K562 (cell line): Measurements from ENCODE around the gene B3GALNT1. TPM values are rescaled to one million over a fixed set of nuclear protein-coding genes. Genes with fewer than 3 reads are reported as not detected.

Experiments used
- ATAC-seq: fragments of 200-7000 bp; cut with Tn5 transposase; 3 replicates; pipeline ENCODE4 v1.9.1; 2020; ENCODE audit warnings: moderate library complexity
- BruUV-seq: library from RNA; stranded (reverse); fragments of 400-500 nt; replicated peaks from 2 replicates; lab custom pipeline; 2021; lab: Mats Ljungman, UMichigan
- CTCF ChIA-PET: fragments of 300-600 bp; formaldehyde crosslinking; extraction: SDS; loops from one replicate; lab custom pipeline; 2021; ENCODE audit warnings: low intra/inter-chr PET ratio; lab: Yijun Ruan, JAX
- POLR2A ChIA-PET: fragments of 300-600, 350-650 bp; sonication (Branson Sonifier 250); formaldehyde crosslinking; extraction: SDS; loops from one replicate; lab custom pipeline; 2021; ENCODE audit warnings: antibody characterized with exemption, inconsistent platforms; lab: Yijun Ruan, JAX
- DNase-seq, 4 experiments: peaks; one replicate each; pipeline versions ENCODE4 v3.0.0 to v3.0.0-alpha.2; 2011 to 2018; ENCODE audit warnings: low spot score in 3 of 4, mixed read lengths in 3 of 4; ENCODE audit errors: extremely low read depth in 1 of 4
- FAIRE-seq: peaks from 2 replicates; lab custom pipeline; 2011; peaks lifted over from hg19 to GRCh38; lab: Jason Lieb, UNC
- H2AFZ ChIP-seq: 2 replicates; pipeline ENCODE4 v1.6.0; 2011; ENCODE audit warnings: low read depth, low read length, control low read depth, inconsistent platforms
- H3K27ac ChIP-seq: fragments of 200-600 bp; 3 replicates; pipeline ENCODE4 v1.8.0; 2011; ENCODE audit warnings: low read depth, mild to moderate bottlenecking, control low read depth, inconsistent platforms, low read length, moderate library complexity, mixed read lengths; ENCODE audit errors: extremely low read depth
- H3K27me3 ChIP-seq, 2 experiments: fragments of 300-600 bp in 1 of 2; 2 replicates in 1 of 2; 3 replicates in 1 of 2; pipeline versions ENCODE4 v1.6.0 to v1.8.0; 2011; ENCODE audit warnings: inconsistent platforms in 2 of 2, low read length in 2 of 2, mild to moderate bottlenecking in 1 of 2, mixed read lengths in 1 of 2, moderate library complexity in 1 of 2; ENCODE audit not compliant: control insufficient read depth in 2 of 2, insufficient read depth in 2 of 2
- H3K36me3 ChIP-seq: fragments of 300-600 bp; 3 replicates; pipeline ENCODE4 v1.8.0; 2011; ENCODE audit warnings: mild to moderate bottlenecking, low read length, inconsistent platforms; ENCODE audit not compliant: control insufficient read depth, insufficient read depth
- H3K4me1 ChIP-seq, 2 experiments: fragments of 200-600 bp in 1 of 2; replicated peaks in 1 of 2; 2 replicates in 1 of 2; 3 replicates in 1 of 2; pipeline versions ENCODE4 v1.5.1 to v1.8.0; 2011; ENCODE audit warnings: inconsistent platforms in 2 of 2, low read length in 2 of 2, mild to moderate bottlenecking in 1 of 2, mixed read lengths in 1 of 2, moderate library complexity in 1 of 2; ENCODE audit not compliant: control insufficient read depth in 2 of 2, insufficient read depth in 2 of 2
- H3K4me2 ChIP-seq: 2 replicates; pipeline ENCODE4 v1.6.1; 2011; ENCODE audit warnings: low read length, control low read depth, inconsistent platforms, mixed read lengths; ENCODE audit not compliant: insufficient read depth
- H3K4me3 ChIP-seq: fragments of 200-600 bp; sonication (generic), shearing (Covaris generic); 2 replicates; pipeline ENCODE4 v1.5.1; 2016; ENCODE audit warnings: control low read depth, inconsistent platforms
- H3K79me2 ChIP-seq: fragments of 200-600 bp; 3 replicates; pipeline ENCODE4 v1.8.0; 2011; ENCODE audit warnings: low read length, inconsistent platforms; ENCODE audit not compliant: control insufficient read depth, insufficient read depth
- H3K9ac ChIP-seq, 2 experiments: 2 replicates each; pipeline versions ENCODE4 v1.6.0 to v1.6.1; 2011; ENCODE audit warnings: low read depth in 2 of 2, low read length in 2 of 2, control low read depth in 1 of 2, inconsistent platforms in 1 of 2, mild to moderate bottlenecking in 1 of 2, mixed read lengths in 1 of 2; ENCODE audit not compliant: insufficient read depth in 1 of 2
- H3K9me1 ChIP-seq: one replicate; pipeline ENCODE4 v1.6.0; 2011; ENCODE audit warnings: inconsistent platforms, mild to moderate bottlenecking, low read length, moderate library complexity; ENCODE audit not compliant: control insufficient read depth, insufficient read depth
- H3K9me3 ChIP-seq: replicated peaks from 2 replicates; pipeline ENCODE4 v1.5.1; 2011; ENCODE audit warnings: low read depth, low read length, inconsistent platforms; ENCODE audit not compliant: control insufficient read depth, insufficient read depth
- H4K20me1 ChIP-seq: replicated peaks from 2 replicates; pipeline ENCODE4 v1.6.1; 2011; ENCODE audit warnings: low read length, inconsistent platforms, mixed read lengths; ENCODE audit not compliant: control insufficient read depth, insufficient read depth
- HDAC6 ChIP-seq: IDR thresholded peaks from 2 replicates; pipeline ENCODE4 v1.6.1; 2012; ENCODE audit warnings: low read depth, mild to moderate bottlenecking, control low read depth, inconsistent platforms, low read length, moderate library complexity
- MCM2 ChIP-seq: fragments of 450-650 bp; IDR thresholded peaks from 2 replicates; pipeline ENCODE4 v1.6.1; 2017; ENCODE audit warnings: low read depth, mild to moderate bottlenecking
- MYC ChIP-seq, 2 experiments: fragments of 250-450 bp in 1 of 2; sonication (Bioruptor Pico) in 1 of 2; IDR thresholded peaks; 2 replicates each; pipeline versions ENCODE4 v1.5.1 to v1.6.1; 2012 to 2021; ENCODE audit warnings: low read depth in 2 of 2, borderline replicate concordance in 1 of 2, improper control_type of control experiment in 1 of 2, low read length in 1 of 2, mild to moderate bottlenecking in 1 of 2, moderate library complexity in 1 of 2
- SAFB ChIP-seq: fragments of 200-400 bp; formaldehyde crosslinking; IDR thresholded peaks from 2 replicates; pipeline ENCODE4 v1.6.1; 2017; ENCODE audit warnings: low read depth, low read length, borderline replicate concordance
- ZBTB8A ChIP-seq: fragments of 450-650 bp; IDR thresholded peaks from 2 replicates; pipeline ENCODE4 v1.6.1; 2018; ENCODE audit warnings: mild to moderate bottlenecking, moderate library complexity; ENCODE audit not compliant: partially characterized antibody
- WGBS: fragments of 100-300 bp; shearing (Covaris generic); methylation state at CpG from one replicate; pipeline ENCODE4 v1.1.6; 2016; ENCODE audit warnings: low coverage, mixed read lengths; ENCODE audit not compliant: insufficient coverage; ENCODE audit errors: missing lambda C conversion rate; 5-methylcytosine and 5-hydroxymethylcytosine counted together
- in situ Hi-C: fragments of 300-500 bp; cut with MboI; formaldehyde crosslinking; loops from 4 replicates; pipeline ENCODE4 v1.15.0; 2018; ENCODE audit warnings: inconsistent platforms, mixed read lengths
- intact Hi-C: fragments of 100-400 bp; cut with micrococcal nuclease; formaldehyde crosslinking; loops from 2 replicates; pipeline ENCODE4 v1.14.2; 2022
- polyA plus RNA-seq, 8 experiments: library from polyadenylated mRNA; depleted of rRNA in 4 of 8; stranded (reverse) in 5 of 8; unstranded in 3 of 8; fragments of >200 nt; fragmentation: Nextera tagmentation in 2 of 8; fragmentation: Illumina TruSeq in 1 of 8; extraction: Ambion mirVana in 2 of 8; extraction: Trizol in 1 of 8; gene quantifications; 2 replicates each; pipeline versions ENCODE4 v1.2.1 to v1.2.3, GENCODE V29; 2011 to 2014; ENCODE audit warnings: inconsistent platforms in 1 of 8, missing spikeins in 1 of 8
- total RNA-seq, 7 experiments: library from RNA; depleted of rRNA in 6 of 7; stranded (reverse); fragments of >200 nt in 6 of 7; fragmentation: Illumina TruSeq in 2 of 7; extraction: Trizol in 2 of 7; gene quantifications; 2 replicates each; pipeline versions ENCODE4 v1.2.1 to v1.2.3, GENCODE V29; 2011 to 2021; ENCODE audit warnings: low replicate concordance in 1 of 7
- TF ChIP-seq, protein P1 (sequence below), 2 experiments: fragments of 450-650 bp; IDR thresholded peaks; 2 replicates each; pipeline ENCODE4 v1.6.1; 2016
- TF ChIP-seq, protein P2 (sequence below), 2 experiments: fragments of 450-650 bp; IDR thresholded peaks; 2 replicates each; pipeline ENCODE4 v1.6.1; 2018; ENCODE audit warnings: mild to moderate bottlenecking in 2 of 2, low read depth in 1 of 2; ENCODE audit not compliant: partially characterized antibody in 2 of 2
- TF ChIP-seq, protein P3 (sequence below): sonication (generic); formaldehyde crosslinking; IDR thresholded peaks from 2 replicates; pipeline ENCODE4 v1.8.1; 2022; ENCODE audit warnings: missing genetic modification reagents

B3GALNT1 gene
- total and polyA plus RNA-seq, 9 of the 15 experiments (the other 6 are each of a cell fraction or from before 2014, with no cell fraction given) = 0.53 to 2.0 (median 1.2) TPM

DNA sequence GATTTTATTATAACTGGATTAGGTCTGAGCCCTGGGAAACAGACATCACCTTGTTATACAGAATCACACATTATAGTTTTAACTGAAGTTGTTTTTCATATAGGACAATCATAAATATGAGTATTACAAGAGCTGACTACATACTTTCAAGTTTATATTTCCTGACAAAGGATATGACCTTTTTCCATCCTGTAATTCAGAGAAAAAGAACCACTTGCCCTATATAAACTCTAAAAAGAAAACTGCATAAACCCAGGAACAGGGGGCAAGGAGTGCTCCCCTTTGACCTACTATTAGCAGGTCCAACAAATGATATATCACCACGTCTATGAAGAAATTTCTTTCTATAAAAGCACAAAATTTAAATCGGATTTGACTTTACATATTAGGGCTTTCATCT lies 20.9 kb downstream of the B3GALNT1 start:
- FAIRE-seq (no peak), ATAC-seq (no peak), DNase-seq (no peak)
- Histone ChIP-seq H3K4me2 (no peak overlapping the region), H3K4me1 (no peaks in the 10 kb centered on the region), H3K27me3 (no peaks in the 10 kb centered on the region; a peak in 1 of 5 replicates), H3K36me3 (no peaks in the 10 kb centered on the region), H3K9ac (no peak overlapping the region), H3K9me1 (no peaks in the 10 kb centered on the region), H4K20me1 (no peaks in the 10 kb centered on the region), H3K9me3 (no peaks in the 10 kb centered on the region), H2AFZ (no peak overlapping the region), H3K4me3 (no peak overlapping the region), H3K79me2 (no peaks in the 10 kb centered on the region), H3K27ac (no peak overlapping the region)
- in situ Hi-C loops (no loop called here), intact Hi-C loops (no loop called here)
- POLR2A ChIA-PET = no interaction called here
- WGBS = 4% methylated on average over 2 of the region's 2 CpGs
- BruUV-seq = no TSS peak
- CTCF ChIA-PET = no interaction called here
- no peak for TF ChIP-seq SAFB

DNA sequence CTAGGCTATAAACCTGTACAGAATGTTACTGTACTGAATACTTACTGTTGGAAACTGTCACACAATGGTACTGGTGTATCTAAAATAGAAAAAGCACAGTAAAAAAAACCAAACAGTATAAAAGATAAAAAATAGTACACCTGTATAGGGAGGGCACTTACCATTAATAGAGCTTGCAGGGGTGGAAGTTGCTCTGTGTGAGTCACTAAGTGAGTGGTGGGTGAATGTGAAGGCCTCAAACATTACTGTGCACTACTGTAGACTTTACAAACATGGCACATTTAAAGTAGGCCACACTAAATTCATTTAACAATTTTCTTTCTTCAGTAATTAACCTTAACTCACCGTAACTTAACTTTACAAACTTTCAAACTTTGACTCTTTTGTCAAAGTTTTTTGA lies 22.0 kb downstream of the B3GALNT1 start:
- Histone ChIP-seq H3K36me3 (no peaks in the 10 kb centered on the region), H3K9ac (no peak overlapping the region), H2AFZ (no peak overlapping the region), H4K20me1 (no peaks in the 10 kb centered on the region), H3K4me1 (no peaks in the 10 kb centered on the region), H3K4me2 (no peak overlapping the region), H3K4me3 (no peak overlapping the region), H3K27ac (no peak overlapping the region), H3K79me2 (no peaks in the 10 kb centered on the region), H3K9me1 (no peaks in the 10 kb centered on the region), H3K27me3 (no peaks in the 10 kb centered on the region; a peak in 1 of 5 replicates), H3K9me3 (no peaks in the 10 kb centered on the region)
- BruUV-seq = no TSS peak
- no peak for FAIRE-seq
- CTCF ChIA-PET = no interaction called here
- no peak for ATAC-seq
- WGBS = 32% methylated on average over 1 of the region's 1 CpG
- in situ Hi-C loops (no loop called here), intact Hi-C loops (no loop called here)
- no peak for DNase-seq
- POLR2A ChIA-PET = interaction anchor here (0.6 kb wide), 1 partner anchor 574 kb away, joined by 3 read pairs; no protein-coding TSS in a partner anchor
- TF ChIP-seq, protein P1, sequence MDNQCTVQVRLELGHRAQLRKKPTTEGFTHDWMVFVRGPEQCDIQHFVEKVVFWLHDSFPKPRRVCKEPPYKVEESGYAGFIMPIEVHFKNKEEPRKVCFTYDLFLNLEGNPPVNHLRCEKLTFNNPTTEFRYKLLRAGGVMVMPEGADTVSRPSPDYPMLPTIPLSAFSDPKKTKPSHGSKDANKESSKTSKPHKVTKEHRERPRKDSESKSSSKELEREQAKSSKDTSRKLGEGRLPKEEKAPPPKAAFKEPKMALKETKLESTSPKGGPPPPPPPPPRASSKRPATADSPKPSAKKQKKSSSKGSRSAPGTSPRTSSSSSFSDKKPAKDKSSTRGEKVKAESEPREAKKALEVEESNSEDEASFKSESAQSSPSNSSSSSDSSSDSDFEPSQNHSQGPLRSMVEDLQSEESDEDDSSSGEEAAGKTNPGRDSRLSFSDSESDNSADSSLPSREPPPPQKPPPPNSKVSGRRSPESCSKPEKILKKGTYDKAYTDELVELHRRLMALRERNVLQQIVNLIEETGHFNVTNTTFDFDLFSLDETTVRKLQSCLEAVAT (IDR thresholded peaks at IDR 0.05) = no peak
- TF ChIP-seq, protein P2, sequence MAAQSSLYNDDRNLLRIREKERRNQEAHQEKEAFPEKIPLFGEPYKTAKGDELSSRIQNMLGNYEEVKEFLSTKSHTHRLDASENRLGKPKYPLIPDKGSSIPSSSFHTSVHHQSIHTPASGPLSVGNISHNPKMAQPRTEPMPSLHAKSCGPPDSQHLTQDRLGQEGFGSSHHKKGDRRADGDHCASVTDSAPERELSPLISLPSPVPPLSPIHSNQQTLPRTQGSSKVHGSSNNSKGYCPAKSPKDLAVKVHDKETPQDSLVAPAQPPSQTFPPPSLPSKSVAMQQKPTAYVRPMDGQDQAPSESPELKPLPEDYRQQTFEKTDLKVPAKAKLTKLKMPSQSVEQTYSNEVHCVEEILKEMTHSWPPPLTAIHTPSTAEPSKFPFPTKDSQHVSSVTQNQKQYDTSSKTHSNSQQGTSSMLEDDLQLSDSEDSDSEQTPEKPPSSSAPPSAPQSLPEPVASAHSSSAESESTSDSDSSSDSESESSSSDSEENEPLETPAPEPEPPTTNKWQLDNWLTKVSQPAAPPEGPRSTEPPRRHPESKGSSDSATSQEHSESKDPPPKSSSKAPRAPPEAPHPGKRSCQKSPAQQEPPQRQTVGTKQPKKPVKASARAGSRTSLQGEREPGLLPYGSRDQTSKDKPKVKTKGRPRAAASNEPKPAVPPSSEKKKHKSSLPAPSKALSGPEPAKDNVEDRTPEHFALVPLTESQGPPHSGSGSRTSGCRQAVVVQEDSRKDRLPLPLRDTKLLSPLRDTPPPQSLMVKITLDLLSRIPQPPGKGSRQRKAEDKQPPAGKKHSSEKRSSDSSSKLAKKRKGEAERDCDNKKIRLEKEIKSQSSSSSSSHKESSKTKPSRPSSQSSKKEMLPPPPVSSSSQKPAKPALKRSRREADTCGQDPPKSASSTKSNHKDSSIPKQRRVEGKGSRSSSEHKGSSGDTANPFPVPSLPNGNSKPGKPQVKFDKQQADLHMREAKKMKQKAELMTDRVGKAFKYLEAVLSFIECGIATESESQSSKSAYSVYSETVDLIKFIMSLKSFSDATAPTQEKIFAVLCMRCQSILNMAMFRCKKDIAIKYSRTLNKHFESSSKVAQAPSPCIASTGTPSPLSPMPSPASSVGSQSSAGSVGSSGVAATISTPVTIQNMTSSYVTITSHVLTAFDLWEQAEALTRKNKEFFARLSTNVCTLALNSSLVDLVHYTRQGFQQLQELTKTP (IDR thresholded peaks at IDR 0.05; ENCODE audit: low read depth in 1 of 2, partially characterized antibody in 2 of 2) = no peak
- TF ChIP-seq, protein P3, sequence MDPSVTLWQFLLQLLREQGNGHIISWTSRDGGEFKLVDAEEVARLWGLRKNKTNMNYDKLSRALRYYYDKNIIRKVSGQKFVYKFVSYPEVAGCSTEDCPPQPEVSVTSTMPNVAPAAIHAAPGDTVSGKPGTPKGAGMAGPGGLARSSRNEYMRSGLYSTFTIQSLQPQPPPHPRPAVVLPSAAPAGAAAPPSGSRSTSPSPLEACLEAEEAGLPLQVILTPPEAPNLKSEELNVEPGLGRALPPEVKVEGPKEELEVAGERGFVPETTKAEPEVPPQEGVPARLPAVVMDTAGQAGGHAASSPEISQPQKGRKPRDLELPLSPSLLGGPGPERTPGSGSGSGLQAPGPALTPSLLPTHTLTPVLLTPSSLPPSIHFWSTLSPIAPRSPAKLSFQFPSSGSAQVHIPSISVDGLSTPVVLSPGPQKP (CRISPR knock-in tag) = no peak
- TF ChIP-seq ZBTB8A (no peak), MCM2 (no peak), HDAC6 (no peak), MYC (IDR thresholded peaks at IDR 0.05; ENCODE audit: low read depth, low read length) (no peak), MYC (CRISPR knock-in tag; IDR thresholded peaks at IDR 0.05; ENCODE audit: borderline replicate concordance, low read depth) (no peak)
